H1 (cell line): ENCODE data around the gene BCAS3. TPM values are rescaled to one million over a fixed set of nuclear protein-coding genes. Genes with fewer than 3 reads are reported as not detected.

ENCODE experiments used
- CEBPB ChIP-seq: IDR thresholded peaks from 2 replicates; pipeline ENCODE4 v1.6.1; 2012; ENCODE audit warnings: low read depth, low read length
- polyA plus RNA-seq, 7 experiments: library from polyadenylated mRNA; depleted of rRNA in 3 of 7; stranded (reverse) in 5 of 7; unstranded in 2 of 7; fragments of >200 nt in 5 of 7; fragments of 200-250 nt in 2 of 7; gene quantifications; 1 replicate in 5 of 7; 2 replicates in 1 of 7; 4 replicates in 1 of 7; pipeline versions ENCODE4 v1.2.1 to v1.2.3, GENCODE V29; 2011 to 2013; ENCODE audit warnings: missing spikeins in 2 of 7, mixed read lengths in 2 of 7
- total RNA-seq: library from RNA; stranded (reverse); fragmentation: NEBNext Ultra II Directional; extraction: Animal tissue kit (Norgen Biotek cat#: 25700); gene quantifications from 2 replicates; pipeline ENCODE4 v1.2.1, GENCODE V29; 2021
- TF ChIP-seq, protein P1 (sequence below): fragments of 300-600 bp; sonication (generic); IDR thresholded peaks from 2 replicates; pipeline ENCODE4 v1.7.1; 2012; ENCODE audit warnings: low read length, moderate library complexity, mild to moderate bottlenecking, inconsistent platforms; ENCODE audit not compliant: insufficient replicate concordance

The BCAS3 gene
- total and polyA plus RNA-seq, 2 of the 8 experiments (the other 6 are each of a cell fraction or from before 2014, with no cell fraction given), result 9.9 to 13.3 TPM

GRCh38 chr17:61136296-61136695 is 458.6 kb downstream of the BCAS3 start (continued):
- TF ChIP-seq, protein P1, sequence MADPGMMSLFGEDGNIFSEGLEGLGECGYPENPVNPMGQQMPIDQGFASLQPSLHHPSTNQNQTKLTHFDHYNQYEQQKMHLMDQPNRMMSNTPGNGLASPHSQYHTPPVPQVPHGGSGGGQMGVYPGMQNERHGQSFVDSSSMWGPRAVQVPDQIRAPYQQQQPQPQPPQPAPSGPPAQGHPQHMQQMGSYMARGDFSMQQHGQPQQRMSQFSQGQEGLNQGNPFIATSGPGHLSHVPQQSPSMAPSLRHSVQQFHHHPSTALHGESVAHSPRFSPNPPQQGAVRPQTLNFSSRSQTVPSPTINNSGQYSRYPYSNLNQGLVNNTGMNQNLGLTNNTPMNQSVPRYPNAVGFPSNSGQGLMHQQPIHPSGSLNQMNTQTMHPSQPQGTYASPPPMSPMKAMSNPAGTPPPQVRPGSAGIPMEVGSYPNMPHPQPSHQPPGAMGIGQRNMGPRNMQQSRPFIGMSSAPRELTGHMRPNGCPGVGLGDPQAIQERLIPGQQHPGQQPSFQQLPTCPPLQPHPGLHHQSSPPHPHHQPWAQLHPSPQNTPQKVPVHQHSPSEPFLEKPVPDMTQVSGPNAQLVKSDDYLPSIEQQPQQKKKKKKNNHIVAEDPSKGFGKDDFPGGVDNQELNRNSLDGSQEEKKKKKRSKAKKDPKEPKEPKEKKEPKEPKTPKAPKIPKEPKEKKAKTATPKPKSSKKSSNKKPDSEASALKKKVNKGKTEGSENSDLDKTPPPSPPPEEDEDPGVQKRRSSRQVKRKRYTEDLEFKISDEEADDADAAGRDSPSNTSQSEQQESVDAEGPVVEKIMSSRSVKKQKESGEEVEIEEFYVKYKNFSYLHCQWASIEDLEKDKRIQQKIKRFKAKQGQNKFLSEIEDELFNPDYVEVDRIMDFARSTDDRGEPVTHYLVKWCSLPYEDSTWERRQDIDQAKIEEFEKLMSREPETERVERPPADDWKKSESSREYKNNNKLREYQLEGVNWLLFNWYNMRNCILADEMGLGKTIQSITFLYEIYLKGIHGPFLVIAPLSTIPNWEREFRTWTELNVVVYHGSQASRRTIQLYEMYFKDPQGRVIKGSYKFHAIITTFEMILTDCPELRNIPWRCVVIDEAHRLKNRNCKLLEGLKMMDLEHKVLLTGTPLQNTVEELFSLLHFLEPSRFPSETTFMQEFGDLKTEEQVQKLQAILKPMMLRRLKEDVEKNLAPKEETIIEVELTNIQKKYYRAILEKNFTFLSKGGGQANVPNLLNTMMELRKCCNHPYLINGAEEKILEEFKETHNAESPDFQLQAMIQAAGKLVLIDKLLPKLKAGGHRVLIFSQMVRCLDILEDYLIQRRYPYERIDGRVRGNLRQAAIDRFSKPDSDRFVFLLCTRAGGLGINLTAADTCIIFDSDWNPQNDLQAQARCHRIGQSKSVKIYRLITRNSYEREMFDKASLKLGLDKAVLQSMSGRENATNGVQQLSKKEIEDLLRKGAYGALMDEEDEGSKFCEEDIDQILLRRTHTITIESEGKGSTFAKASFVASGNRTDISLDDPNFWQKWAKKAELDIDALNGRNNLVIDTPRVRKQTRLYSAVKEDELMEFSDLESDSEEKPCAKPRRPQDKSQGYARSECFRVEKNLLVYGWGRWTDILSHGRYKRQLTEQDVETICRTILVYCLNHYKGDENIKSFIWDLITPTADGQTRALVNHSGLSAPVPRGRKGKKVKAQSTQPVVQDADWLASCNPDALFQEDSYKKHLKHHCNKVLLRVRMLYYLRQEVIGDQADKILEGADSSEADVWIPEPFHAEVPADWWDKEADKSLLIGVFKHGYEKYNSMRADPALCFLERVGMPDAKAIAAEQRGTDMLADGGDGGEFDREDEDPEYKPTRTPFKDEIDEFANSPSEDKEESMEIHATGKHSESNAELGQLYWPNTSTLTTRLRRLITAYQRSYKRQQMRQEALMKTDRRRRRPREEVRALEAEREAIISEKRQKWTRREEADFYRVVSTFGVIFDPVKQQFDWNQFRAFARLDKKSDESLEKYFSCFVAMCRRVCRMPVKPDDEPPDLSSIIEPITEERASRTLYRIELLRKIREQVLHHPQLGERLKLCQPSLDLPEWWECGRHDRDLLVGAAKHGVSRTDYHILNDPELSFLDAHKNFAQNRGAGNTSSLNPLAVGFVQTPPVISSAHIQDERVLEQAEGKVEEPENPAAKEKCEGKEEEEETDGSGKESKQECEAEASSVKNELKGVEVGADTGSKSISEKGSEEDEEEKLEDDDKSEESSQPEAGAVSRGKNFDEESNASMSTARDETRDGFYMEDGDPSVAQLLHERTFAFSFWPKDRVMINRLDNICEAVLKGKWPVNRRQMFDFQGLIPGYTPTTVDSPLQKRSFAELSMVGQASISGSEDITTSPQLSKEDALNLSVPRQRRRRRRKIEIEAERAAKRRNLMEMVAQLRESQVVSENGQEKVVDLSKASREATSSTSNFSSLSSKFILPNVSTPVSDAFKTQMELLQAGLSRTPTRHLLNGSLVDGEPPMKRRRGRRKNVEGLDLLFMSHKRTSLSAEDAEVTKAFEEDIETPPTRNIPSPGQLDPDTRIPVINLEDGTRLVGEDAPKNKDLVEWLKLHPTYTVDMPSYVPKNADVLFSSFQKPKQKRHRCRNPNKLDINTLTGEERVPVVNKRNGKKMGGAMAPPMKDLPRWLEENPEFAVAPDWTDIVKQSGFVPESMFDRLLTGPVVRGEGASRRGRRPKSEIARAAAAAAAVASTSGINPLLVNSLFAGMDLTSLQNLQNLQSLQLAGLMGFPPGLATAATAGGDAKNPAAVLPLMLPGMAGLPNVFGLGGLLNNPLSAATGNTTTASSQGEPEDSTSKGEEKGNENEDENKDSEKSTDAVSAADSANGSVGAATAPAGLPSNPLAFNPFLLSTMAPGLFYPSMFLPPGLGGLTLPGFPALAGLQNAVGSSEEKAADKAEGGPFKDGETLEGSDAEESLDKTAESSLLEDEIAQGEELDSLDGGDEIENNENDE, result no peak
- TF ChIP-seq CEBPB, result no peak
